ENCODE measurements around the gene LDB2. TPM values are rescaled to one million over a fixed set of nuclear protein-coding genes. Genes with fewer than 3 reads are reported as not detected.

The LDB2 gene
- total and polyA plus RNA-seq, 2 experiments from 2014 or later: 48.6 to 80.1 TPM

DNA sequence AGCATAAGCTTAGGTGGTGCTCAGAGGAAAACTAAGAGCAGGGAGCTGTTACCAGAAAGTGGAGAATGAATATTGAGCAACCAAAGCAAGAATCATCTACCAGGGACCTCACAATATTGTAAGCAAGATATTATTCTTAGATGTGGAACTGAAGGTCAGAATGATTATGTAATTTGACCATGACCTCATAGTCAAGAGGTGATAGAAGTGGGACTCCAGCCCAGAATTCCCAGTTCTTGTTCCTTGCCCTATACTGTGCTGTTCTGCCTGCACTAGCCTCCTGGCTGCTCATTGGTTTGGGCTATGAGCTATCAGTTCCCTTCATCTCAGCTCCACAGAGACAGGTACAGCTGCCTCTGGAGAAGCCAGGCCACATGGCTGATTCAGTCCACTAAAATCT, 229.4 kb downstream of the LDB2 start:
- Histone ChIP-seq H3K9me2 (ENCODE audit: insufficient read depth) (no peaks in the 10 kb centered on the region; the same call in 1 of the 2 replicates), H3K79me2 (replicated peaks; ENCODE audit: insufficient read depth) (no peaks in the 10 kb centered on the region), H3K27me3 (ENCODE audit: insufficient read depth) (no peaks in the 10 kb centered on the region), H3K4me3 (no peak overlapping the region), H4K20me1 (replicated peaks; ENCODE audit: insufficient read depth) (peaks cover 2% of the 10 kb centered on the region; the same call in 1 of the 2 replicates), H3F3A (replicated peaks; ENCODE audit: low read depth) (no peaks in the 10 kb centered on the region), H3K4me1 (ENCODE audit: insufficient read depth) (0 out of 2 replicates have a peak, but pooled peaks cover 3% of the 10 kb centered on the region), H2AFZ (no peak overlapping the region), H3K27ac (ENCODE audit: low read depth) (no peak overlapping the region), H3K4me2 (no peak overlapping the region), H3K36me3 (ENCODE audit: insufficient read depth) (0 out of 2 replicates have a peak, but pooled peaks cover 2% of the 10 kb centered on the region)
- no peak overlapping the region for H3K27ac Mint-ChIP-seq
- H3K36me3 Mint-ChIP-seq (ENCODE audit: low read depth): peaks cover 20% of the 10 kb centered on the region
- peaks cover 2% of the 10 kb centered on the region; the same call in 2 of the 3 replicates for H3K9me3 Mint-ChIP-seq
- DNase-seq (ENCODE audit: low spot score) (no peak), ATAC-seq (no peak)
- no peak overlapping the region for H3K4me3 Mint-ChIP-seq
- TF ChIP-seq POLR2AphosphoS5 (IDR thresholded peaks at IDR 0.05; ENCODE audit: low read depth): no peak
- TF ChIP-seq, protein P1, sequence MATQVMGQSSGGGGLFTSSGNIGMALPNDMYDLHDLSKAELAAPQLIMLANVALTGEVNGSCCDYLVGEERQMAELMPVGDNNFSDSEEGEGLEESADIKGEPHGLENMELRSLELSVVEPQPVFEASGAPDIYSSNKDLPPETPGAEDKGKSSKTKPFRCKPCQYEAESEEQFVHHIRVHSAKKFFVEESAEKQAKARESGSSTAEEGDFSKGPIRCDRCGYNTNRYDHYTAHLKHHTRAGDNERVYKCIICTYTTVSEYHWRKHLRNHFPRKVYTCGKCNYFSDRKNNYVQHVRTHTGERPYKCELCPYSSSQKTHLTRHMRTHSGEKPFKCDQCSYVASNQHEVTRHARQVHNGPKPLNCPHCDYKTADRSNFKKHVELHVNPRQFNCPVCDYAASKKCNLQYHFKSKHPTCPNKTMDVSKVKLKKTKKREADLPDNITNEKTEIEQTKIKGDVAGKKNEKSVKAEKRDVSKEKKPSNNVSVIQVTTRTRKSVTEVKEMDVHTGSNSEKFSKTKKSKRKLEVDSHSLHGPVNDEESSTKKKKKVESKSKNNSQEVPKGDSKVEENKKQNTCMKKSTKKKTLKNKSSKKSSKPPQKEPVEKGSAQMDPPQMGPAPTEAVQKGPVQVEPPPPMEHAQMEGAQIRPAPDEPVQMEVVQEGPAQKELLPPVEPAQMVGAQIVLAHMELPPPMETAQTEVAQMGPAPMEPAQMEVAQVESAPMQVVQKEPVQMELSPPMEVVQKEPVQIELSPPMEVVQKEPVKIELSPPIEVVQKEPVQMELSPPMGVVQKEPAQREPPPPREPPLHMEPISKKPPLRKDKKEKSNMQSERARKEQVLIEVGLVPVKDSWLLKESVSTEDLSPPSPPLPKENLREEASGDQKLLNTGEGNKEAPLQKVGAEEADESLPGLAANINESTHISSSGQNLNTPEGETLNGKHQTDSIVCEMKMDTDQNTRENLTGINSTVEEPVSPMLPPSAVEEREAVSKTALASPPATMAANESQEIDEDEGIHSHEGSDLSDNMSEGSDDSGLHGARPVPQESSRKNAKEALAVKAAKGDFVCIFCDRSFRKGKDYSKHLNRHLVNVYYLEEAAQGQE (IDR thresholded peaks at IDR 0.05; ENCODE audit: unreplicated experiment): no peak
- TF ChIP-seq EZH2 (IDR thresholded peaks at IDR 0.05; ENCODE audit: low read depth, unreplicated experiment): no peak
- TF ChIP-seq STAT1 (IDR thresholded peaks at IDR 0.05; ENCODE audit: unreplicated experiment): no peak
- TF ChIP-seq, protein P2, sequence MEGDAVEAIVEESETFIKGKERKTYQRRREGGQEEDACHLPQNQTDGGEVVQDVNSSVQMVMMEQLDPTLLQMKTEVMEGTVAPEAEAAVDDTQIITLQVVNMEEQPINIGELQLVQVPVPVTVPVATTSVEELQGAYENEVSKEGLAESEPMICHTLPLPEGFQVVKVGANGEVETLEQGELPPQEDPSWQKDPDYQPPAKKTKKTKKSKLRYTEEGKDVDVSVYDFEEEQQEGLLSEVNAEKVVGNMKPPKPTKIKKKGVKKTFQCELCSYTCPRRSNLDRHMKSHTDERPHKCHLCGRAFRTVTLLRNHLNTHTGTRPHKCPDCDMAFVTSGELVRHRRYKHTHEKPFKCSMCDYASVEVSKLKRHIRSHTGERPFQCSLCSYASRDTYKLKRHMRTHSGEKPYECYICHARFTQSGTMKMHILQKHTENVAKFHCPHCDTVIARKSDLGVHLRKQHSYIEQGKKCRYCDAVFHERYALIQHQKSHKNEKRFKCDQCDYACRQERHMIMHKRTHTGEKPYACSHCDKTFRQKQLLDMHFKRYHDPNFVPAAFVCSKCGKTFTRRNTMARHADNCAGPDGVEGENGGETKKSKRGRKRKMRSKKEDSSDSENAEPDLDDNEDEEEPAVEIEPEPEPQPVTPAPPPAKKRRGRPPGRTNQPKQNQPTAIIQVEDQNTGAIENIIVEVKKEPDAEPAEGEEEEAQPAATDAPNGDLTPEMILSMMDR (conservative IDR thresholded peaks at IDR 0.05; ENCODE audit: low read depth in 2 of 2): no peak
- no peak for TF ChIP-seq CREB1 (CRISPR knock-in tag; IDR thresholded peaks at IDR 0.05; ENCODE audit: low read depth)
- no peak for TF ChIP-seq NANOG (IDR thresholded peaks at IDR 0.05; ENCODE audit: borderline replicate concordance)
- TF ChIP-seq ZNF331 (CRISPR knock-in tag; IDR thresholded peaks at IDR 0.05; ENCODE audit: low read depth): no peak
- TF ChIP-seq, protein P3, sequence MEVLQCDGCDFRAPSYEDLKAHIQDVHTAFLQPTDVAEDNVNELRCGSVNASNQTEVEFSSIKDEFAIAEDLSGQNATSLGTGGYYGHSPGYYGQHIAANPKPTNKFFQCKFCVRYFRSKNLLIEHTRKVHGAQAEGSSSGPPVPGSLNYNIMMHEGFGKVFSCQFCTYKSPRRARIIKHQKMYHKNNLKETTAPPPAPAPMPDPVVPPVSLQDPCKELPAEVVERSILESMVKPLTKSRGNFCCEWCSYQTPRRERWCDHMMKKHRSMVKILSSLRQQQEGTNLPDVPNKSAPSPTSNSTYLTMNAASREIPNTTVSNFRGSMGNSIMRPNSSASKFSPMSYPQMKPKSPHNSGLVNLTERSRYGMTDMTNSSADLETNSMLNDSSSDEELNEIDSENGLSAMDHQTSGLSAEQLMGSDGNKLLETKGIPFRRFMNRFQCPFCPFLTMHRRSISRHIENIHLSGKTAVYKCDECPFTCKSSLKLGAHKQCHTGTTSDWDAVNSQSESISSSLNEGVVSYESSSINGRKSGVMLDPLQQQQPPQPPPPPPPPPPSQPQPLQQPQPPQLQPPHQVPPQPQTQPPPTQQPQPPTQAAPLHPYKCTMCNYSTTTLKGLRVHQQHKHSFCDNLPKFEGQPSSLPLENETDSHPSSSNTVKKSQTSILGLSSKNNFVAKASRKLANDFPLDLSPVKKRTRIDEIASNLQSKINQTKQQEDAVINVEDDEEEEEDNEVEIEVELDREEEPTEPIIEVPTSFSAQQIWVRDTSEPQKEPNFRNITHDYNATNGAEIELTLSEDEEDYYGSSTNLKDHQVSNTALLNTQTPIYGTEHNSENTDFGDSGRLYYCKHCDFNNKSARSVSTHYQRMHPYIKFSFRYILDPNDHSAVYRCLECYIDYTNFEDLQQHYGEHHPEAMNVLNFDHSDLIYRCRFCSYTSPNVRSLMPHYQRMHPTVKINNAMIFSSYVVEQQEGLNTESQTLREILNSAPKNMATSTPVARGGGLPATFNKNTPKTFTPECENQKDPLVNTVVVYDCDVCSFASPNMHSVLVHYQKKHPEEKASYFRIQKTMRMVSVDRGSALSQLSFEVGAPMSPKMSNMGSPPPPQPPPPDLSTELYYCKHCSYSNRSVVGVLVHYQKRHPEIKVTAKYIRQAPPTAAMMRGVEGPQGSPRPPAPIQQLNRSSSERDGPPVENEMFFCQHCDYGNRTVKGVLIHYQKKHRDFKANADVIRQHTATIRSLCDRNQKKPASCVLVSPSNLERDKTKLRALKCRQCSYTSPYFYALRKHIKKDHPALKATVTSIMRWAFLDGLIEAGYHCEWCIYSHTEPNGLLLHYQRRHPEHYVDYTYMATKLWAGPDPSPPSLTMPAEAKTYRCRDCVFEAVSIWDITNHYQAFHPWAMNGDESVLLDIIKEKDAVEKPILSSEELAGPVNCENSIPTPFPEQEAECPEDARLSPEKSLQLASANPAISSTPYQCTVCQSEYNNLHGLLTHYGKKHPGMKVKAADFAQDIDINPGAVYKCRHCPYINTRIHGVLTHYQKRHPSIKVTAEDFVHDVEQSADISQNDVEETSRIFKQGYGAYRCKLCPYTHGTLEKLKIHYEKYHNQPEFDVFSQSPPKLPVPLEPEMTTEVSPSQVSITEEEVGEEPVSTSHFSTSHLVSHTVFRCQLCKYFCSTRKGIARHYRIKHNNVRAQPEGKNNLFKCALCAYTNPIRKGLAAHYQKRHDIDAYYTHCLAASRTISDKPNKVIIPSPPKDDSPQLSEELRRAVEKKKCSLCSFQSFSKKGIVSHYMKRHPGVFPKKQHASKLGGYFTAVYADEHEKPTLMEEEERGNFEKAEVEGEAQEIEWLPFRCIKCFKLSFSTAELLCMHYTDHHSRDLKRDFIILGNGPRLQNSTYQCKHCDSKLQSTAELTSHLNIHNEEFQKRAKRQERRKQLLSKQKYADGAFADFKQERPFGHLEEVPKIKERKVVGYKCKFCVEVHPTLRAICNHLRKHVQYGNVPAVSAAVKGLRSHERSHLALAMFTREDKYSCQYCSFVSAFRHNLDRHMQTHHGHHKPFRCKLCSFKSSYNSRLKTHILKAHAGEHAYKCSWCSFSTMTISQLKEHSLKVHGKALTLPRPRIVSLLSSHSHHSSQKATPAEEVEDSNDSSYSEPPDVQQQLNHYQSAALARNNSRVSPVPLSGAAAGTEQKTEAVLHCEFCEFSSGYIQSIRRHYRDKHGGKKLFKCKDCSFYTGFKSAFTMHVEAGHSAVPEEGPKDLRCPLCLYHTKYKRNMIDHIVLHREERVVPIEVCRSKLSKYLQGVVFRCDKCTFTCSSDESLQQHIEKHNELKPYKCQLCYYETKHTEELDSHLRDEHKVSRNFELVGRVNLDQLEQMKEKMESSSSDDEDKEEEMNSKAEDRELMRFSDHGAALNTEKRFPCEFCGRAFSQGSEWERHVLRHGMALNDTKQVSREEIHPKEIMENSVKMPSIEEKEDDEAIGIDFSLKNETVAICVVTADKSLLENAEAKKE (CRISPR knock-in tag; IDR thresholded peaks at IDR 0.05): no peak
- TF ChIP-seq, protein P4, sequence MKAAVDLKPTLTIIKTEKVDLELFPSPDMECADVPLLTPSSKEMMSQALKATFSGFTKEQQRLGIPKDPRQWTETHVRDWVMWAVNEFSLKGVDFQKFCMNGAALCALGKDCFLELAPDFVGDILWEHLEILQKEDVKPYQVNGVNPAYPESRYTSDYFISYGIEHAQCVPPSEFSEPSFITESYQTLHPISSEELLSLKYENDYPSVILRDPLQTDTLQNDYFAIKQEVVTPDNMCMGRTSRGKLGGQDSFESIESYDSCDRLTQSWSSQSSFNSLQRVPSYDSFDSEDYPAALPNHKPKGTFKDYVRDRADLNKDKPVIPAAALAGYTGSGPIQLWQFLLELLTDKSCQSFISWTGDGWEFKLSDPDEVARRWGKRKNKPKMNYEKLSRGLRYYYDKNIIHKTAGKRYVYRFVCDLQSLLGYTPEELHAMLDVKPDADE (IDR thresholded peaks at IDR 0.05): no peak
- TF ChIP-seq ZNF114 (CRISPR knock-in tag; IDR thresholded peaks at IDR 0.05): no peak
- no peak for TF ChIP-seq EZH2phosphoT487 (IDR thresholded peaks at IDR 0.05; ENCODE audit: unreplicated experiment)
- TF ChIP-seq JUNB (IDR thresholded peaks at IDR 0.05; ENCODE audit: unreplicated experiment): no peak
- peaks cover 10% of the 10 kb centered on the region for H3K4me1 Mint-ChIP-seq
- no peaks in the 10 kb centered on the region for H3K27me3 Mint-ChIP-seq (ENCODE audit: insufficient read depth, low read depth, poor library complexity)
